Liver (tissue), 9 donors: ENCODE results near the gene LARP7. TPM values are rescaled to one million over a fixed set of nuclear protein-coding genes. Genes with fewer than 3 reads are reported as not detected.

ENCODE experiments used
- DNase-seq: peaks from one replicate; pipeline ENCODE4 v3.0.0-alpha.2; 2017; ENCODE audit warnings: low spot score
- H3K27ac ChIP-seq, 2 donors: one replicate each; pipeline ENCODE4 v1.7.0; 2013; ENCODE audit warnings: inconsistent platforms in 2 of 2, low read length in 2 of 2, control low read depth in 1 of 2, low read depth in 1 of 2, mild to moderate bottlenecking in 1 of 2
- H3K27me3 ChIP-seq, 4 donors: one replicate each; pipeline versions ENCODE4 v1.6.1 to v1.7.0; 2013; ENCODE audit warnings: low read length in 3 of 4, inconsistent platforms in 1 of 4, mild to moderate bottlenecking in 1 of 4, moderate library complexity in 1 of 4; ENCODE audit not compliant: control insufficient read depth in 4 of 4, insufficient read depth in 4 of 4
- H3K36me3 ChIP-seq, 4 donors: one replicate each; pipeline versions ENCODE4 v1.6.1 to v1.7.0; 2013; ENCODE audit warnings: low read length in 3 of 4, mild to moderate bottlenecking in 3 of 4, low read depth in 1 of 4, moderate library complexity in 1 of 4; ENCODE audit not compliant: control insufficient read depth in 4 of 4, insufficient read depth in 3 of 4
- H3K4me1 ChIP-seq, 4 donors: one replicate each; pipeline versions ENCODE4 v1.6.1 to v1.7.0; 2013; ENCODE audit warnings: low read length in 3 of 4, mild to moderate bottlenecking in 3 of 4, moderate library complexity in 1 of 4; ENCODE audit not compliant: control insufficient read depth in 4 of 4, insufficient read depth in 4 of 4
- H3K4me3 ChIP-seq, 3 donors: one replicate each; pipeline versions ENCODE4 v1.6.1 to v1.7.0; 2013; ENCODE audit warnings: low read length in 3 of 3, control low read depth in 1 of 3, low read depth in 1 of 3, mild to moderate bottlenecking in 1 of 3
- H3K9ac ChIP-seq, 2 donors: one replicate each; pipeline ENCODE4 v1.7.0; 2013; ENCODE audit warnings: low read length in 2 of 2, mild to moderate bottlenecking in 2 of 2, moderate library complexity in 2 of 2, control low read depth in 1 of 2, low read depth in 1 of 2
- H3K9me3 ChIP-seq, 4 donors: one replicate each; pipeline versions ENCODE4 v1.6.1 to v1.7.0; 2013; ENCODE audit warnings: low read length in 3 of 4; ENCODE audit not compliant: control insufficient read depth in 4 of 4
- CTCF ChIP-seq: fragments of 150-350 bp; IDR thresholded peaks from 2 replicates; pipeline ENCODE4 v1.5.1; 2017; ENCODE audit warnings: improper control_type of control experiment, low read depth, low read length; ENCODE audit not compliant: missing input control
- EGR1 ChIP-seq, 2 donors: IDR thresholded peaks; 2 replicates each; pipeline ENCODE4 v1.6.1; 2016 to 2018; ENCODE audit warnings: antibody characterized with exemption in 2 of 2, low read depth in 2 of 2
- FOXA1 ChIP-seq: IDR thresholded peaks from 2 replicates; pipeline ENCODE4 v1.6.1; 2016; ENCODE audit warnings: antibody characterized with exemption
- FOXA2 ChIP-seq: IDR thresholded peaks from 2 replicates; pipeline ENCODE4 v1.6.1; 2016; ENCODE audit warnings: antibody characterized with exemption
- GABPA ChIP-seq, 2 donors: IDR thresholded peaks in 1 of 2; conservative IDR thresholded peaks in 1 of 2; 2 replicates each; pipeline ENCODE4 v1.6.1; 2016; ENCODE audit warnings: antibody characterized with exemption in 2 of 2, mild to moderate bottlenecking in 1 of 2, moderate library complexity in 1 of 2
- HNF4G ChIP-seq: IDR thresholded peaks from 2 replicates; pipeline ENCODE4 v1.6.1; 2016; ENCODE audit warnings: antibody characterized with exemption
- NR2F2 ChIP-seq: IDR thresholded peaks from 2 replicates; pipeline ENCODE4 v1.6.1; 2016; ENCODE audit warnings: antibody characterized with exemption
- RAD21 ChIP-seq, 2 donors: IDR thresholded peaks; 2 replicates each; pipeline ENCODE4 v1.6.1; 2016; ENCODE audit warnings: antibody characterized with exemption in 2 of 2, mild to moderate bottlenecking in 2 of 2
- RXRA ChIP-seq, 2 donors: IDR thresholded peaks; 2 replicates each; pipeline ENCODE4 v1.6.1; 2017 to 2018; ENCODE audit warnings: antibody characterized with exemption in 2 of 2, mild to moderate bottlenecking in 1 of 2
- SP1 ChIP-seq: IDR thresholded peaks from 2 replicates; pipeline ENCODE4 v1.6.1; 2018; ENCODE audit warnings: antibody characterized with exemption, mild to moderate bottlenecking
- TAF1 ChIP-seq: conservative IDR thresholded peaks from 2 replicates; pipeline ENCODE4 v1.6.1; 2016; ENCODE audit warnings: antibody characterized with exemption, mild to moderate bottlenecking
- YY1 ChIP-seq: IDR thresholded peaks from 2 replicates; pipeline ENCODE4 v1.6.1; 2016; ENCODE audit warnings: antibody characterized with exemption, mild to moderate bottlenecking
- WGBS: extraction: QIAGEN DNeasy Blood & Tissue Kit; methylation state at CpG from one replicate; pipeline ENCODE4 v1.1.7; 2013; 5-methylcytosine and 5-hydroxymethylcytosine counted together
- polyA plus RNA-seq, 2 donors: library from polyadenylated mRNA; stranded (reverse) in 1 of 2; unstranded in 1 of 2; fragments of 200-250 nt in 1 of 2; fragments of >200 nt in 1 of 2; fragmentation: Nextera tagmentation in 1 of 2; extraction: Ambion mirVana in 1 of 2; gene quantifications; one replicate each; pipeline versions ENCODE4 v1.2.1 to v1.2.3, GENCODE V29; 2013 to 2015
- total RNA-seq, 2 donors: library from RNA; depleted of rRNA; stranded (reverse); fragments of >200 nt; gene quantifications; one replicate each; pipeline ENCODE4 v1.2.3, GENCODE V29; 2014
- TF ChIP-seq, protein P1 (sequence below): IDR thresholded peaks from 2 replicates; pipeline ENCODE4 v1.6.1; 2016; ENCODE audit warnings: antibody characterized with exemption
- TF ChIP-seq, protein P2 (sequence below): IDR thresholded peaks from 2 replicates; pipeline ENCODE4 v1.6.1; 2016; ENCODE audit warnings: antibody characterized with exemption
- donor health status: healthy.
- donor health status: healthy.
- donor health status: healthy.
- donor health status: healthy.
- donor health status: healthy.

The LARP7 gene
- total and polyA plus RNA-seq, 4 donors, result 12.2 to 43.2 (median 18.3) TPM

- no peak overlapping the region for H3K4me3 ChIP-seq
- no peak for DNase-seq
- no peaks in the 10 kb centered on the region for H3K36me3 ChIP-seq
- H3K4me1 ChIP-seq, result no peaks in the 10 kb centered on the region
- no peak overlapping the region for H3K9ac ChIP-seq
- TF ChIP-seq, protein P1, sequence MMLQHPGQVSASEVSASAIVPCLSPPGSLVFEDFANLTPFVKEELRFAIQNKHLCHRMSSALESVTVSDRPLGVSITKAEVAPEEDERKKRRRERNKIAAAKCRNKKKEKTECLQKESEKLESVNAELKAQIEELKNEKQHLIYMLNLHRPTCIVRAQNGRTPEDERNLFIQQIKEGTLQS, result no peak
- no peak for TF ChIP-seq RAD21 (IDR thresholded peaks at IDR 0.05)
- no peak for TF ChIP-seq CTCF
- TF ChIP-seq RXRA (IDR thresholded peaks at IDR 0.05), result no peak
- TF ChIP-seq EGR1 (IDR thresholded peaks at IDR 0.05; ENCODE audit: low read depth in 2 of 2), result no peak
- TF ChIP-seq, protein P2, sequence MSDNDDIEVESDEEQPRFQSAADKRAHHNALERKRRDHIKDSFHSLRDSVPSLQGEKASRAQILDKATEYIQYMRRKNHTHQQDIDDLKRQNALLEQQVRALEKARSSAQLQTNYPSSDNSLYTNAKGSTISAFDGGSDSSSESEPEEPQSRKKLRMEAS, result no peak
- TF ChIP-seq SP1, result no peak
- no peak for TF ChIP-seq TAF1
- TF ChIP-seq GABPA (IDR thresholded peaks at IDR 0.05 in 1 of 2, conservative IDR thresholded peaks at IDR 0.05 in 1 of 2), result no peak
- TF ChIP-seq HNF4G, result no peak
- TF ChIP-seq FOXA2, result no peak
- TF ChIP-seq NR2F2, result no peak
- TF ChIP-seq FOXA1, result no peak
- 69% methylated on average over 1 of the region's 1 CpG for WGBS
- H3K27me3 ChIP-seq, result no peaks in the 10 kb centered on the region
- no peak overlapping the region for H3K27ac ChIP-seq
- no peaks in the 10 kb centered on the region for H3K9me3 ChIP-seq
Observed at GRCh38 chr4:112674376-112674775, 37.4 kb downstream of the LARP7 start.

GRCh38 chr4:112677519-112678091 is 40.7 kb downstream of the LARP7 start:
- Histone ChIP-seq H3K27me3 (no peaks in the 10 kb centered on the region), H3K9ac (no peak overlapping the region), H3K27ac (no peak overlapping the region), H3K36me3 (no peaks in the 10 kb centered on the region), H3K4me3 (no peak overlapping the region), H3K9me3 (no peaks in the 10 kb centered on the region), H3K4me1 (no peaks in the 10 kb centered on the region)
- WGBS, result 66% methylated on average over 2 of the region's 2 CpGs
- TF ChIP-seq NR2F2 (no peak), RAD21 (IDR thresholded peaks at IDR 0.05) (no peak), YY1 (no peak)
- TF ChIP-seq, protein P1, result no peak
- no peak for DNase-seq

DNA sequence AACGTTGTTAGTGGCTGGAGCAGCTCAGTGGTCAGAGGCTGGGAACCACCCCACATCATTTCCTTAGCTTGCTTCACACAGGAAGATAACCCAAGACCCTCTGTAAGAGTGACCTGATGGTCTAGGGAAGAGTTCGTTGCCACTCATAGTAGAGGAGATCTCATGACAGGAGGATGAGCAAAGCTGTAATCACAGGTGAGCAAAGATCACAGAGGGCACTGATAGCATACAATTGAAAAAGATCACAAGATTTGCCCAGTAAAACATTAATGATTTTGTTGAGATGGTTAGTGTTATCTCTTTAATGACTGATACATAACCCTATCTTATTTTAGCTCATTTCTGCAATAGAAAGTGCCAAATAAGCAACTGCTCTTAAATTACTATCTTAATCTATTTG is 44.1 kb downstream of the LARP7 start:
- H3K4me3 ChIP-seq, result no peak overlapping the region
- no peaks in the 10 kb centered on the region for H3K36me3 ChIP-seq
- no peak overlapping the region for H3K9ac ChIP-seq
- no peaks in the 10 kb centered on the region for H3K27me3 ChIP-seq
- TF ChIP-seq TAF1, result no peak
- no peak for TF ChIP-seq FOXA2
- TF ChIP-seq CTCF, result no peak
- no peak for TF ChIP-seq RXRA (IDR thresholded peaks at IDR 0.05)
- TF ChIP-seq, protein P2, result no peak
- no peak for TF ChIP-seq FOXA1
- no peak for TF ChIP-seq SP1
- no peak for TF ChIP-seq HNF4G
- TF ChIP-seq, protein P1, result no peak
- no peak for TF ChIP-seq YY1
- TF ChIP-seq GABPA (IDR thresholded peaks at IDR 0.05 in 1 of 2, conservative IDR thresholded peaks at IDR 0.05 in 1 of 2), result no peak
- TF ChIP-seq EGR1 (IDR thresholded peaks at IDR 0.05; ENCODE audit: low read depth in 2 of 2), result no peak
- no peaks in the 10 kb centered on the region for H3K9me3 ChIP-seq
- 32% methylated on average over 2 of the region's 2 CpGs for WGBS
- no peak overlapping the region for H3K27ac ChIP-seq
- H3K4me1 ChIP-seq, result no peaks in the 10 kb centered on the region
- no peak for DNase-seq
